CD14-positive monocyte (primary cell): ENCODE results near the gene WDFY3. TPM values are rescaled to one million over a fixed set of nuclear protein-coding genes. Genes with fewer than 3 reads are reported as not detected.
A peak's percentile ranks its signal among the peaks of the same experiment; 100 is the strongest.

Source experiments
- DNase-seq, 3 donors: peaks; one replicate each; pipeline ENCODE4 v3.0.0-alpha.2; 2011 to 2022
- H2AFZ ChIP-seq: 2 replicates; pipeline ENCODE4 v1.6.0; 2012; ENCODE audit warnings: mild to moderate bottlenecking, low read depth, low read length, inconsistent platforms; ENCODE audit not compliant: insufficient read depth, poor library complexity, severe bottlenecking
- H3K27ac ChIP-seq, 2 donors: 1 replicate in 1 of 2; 2 replicates in 1 of 2; pipeline ENCODE4 v1.5.1; 2012 to 2013; ENCODE audit warnings: low read length in 2 of 2, control low read depth in 1 of 2, inconsistent platforms in 1 of 2, low read depth in 1 of 2, mild to moderate bottlenecking in 1 of 2
- H3K27me3 ChIP-seq, 2 donors: one replicate each; pipeline versions ENCODE4 v1.6.0 to v1.6.1; 2011 to 2013; ENCODE audit warnings: low read length in 2 of 2; ENCODE audit not compliant: control insufficient read depth in 2 of 2, insufficient read depth in 2 of 2
- H3K36me3 ChIP-seq, 2 donors: replicated peaks in 1 of 2; 1 replicate in 1 of 2; 2 replicates in 1 of 2; pipeline versions ENCODE4 v1.5.1 to v1.6.1; 2012 to 2013; ENCODE audit warnings: low read length in 2 of 2, control low read depth in 1 of 2, inconsistent platforms in 1 of 2, mild to moderate bottlenecking in 1 of 2; ENCODE audit not compliant: insufficient read depth in 2 of 2, control insufficient read depth in 1 of 2
- H3K4me1 ChIP-seq, 2 donors: 1 replicate in 1 of 2; 2 replicates in 1 of 2; pipeline versions ENCODE4 v1.5.1 to v1.6.1; 2012 to 2013; ENCODE audit warnings: low read length in 2 of 2, control low read depth in 1 of 2, inconsistent platforms in 1 of 2, mild to moderate bottlenecking in 1 of 2, moderate library complexity in 1 of 2; ENCODE audit not compliant: insufficient read depth in 2 of 2, control insufficient read depth in 1 of 2
- H3K4me2 ChIP-seq: replicated peaks from 2 replicates; pipeline ENCODE3; 2012; ENCODE audit warnings: low read length, moderate library complexity, mild to moderate bottlenecking; ENCODE audit not compliant: poor library complexity, severe bottlenecking; ENCODE audit errors: extremely low read depth
- H3K4me3 ChIP-seq, 3 experiments: fragments of 200-600 bp in 1 of 3; sonication (generic) in 1 of 3; replicated peaks in 1 of 3; 1 replicate in 2 of 3; 2 replicates in 1 of 3; pipeline ENCODE4 v1.5.1; 2011 to 2013; ENCODE audit warnings: low read length in 3 of 3, mild to moderate bottlenecking in 3 of 3, control low read depth in 2 of 3, low read depth in 2 of 3, inconsistent platforms in 1 of 3, moderate library complexity in 1 of 3
- H3K79me2 ChIP-seq: 2 replicates; pipeline ENCODE4 v1.6.0; 2012; ENCODE audit warnings: mild to moderate bottlenecking, control low read depth, inconsistent platforms, low read length, moderate library complexity; ENCODE audit not compliant: insufficient read depth
- H3K9ac ChIP-seq: 2 replicates; pipeline ENCODE4 v1.6.0; 2017; ENCODE audit warnings: low read length, mild to moderate bottlenecking; ENCODE audit not compliant: insufficient read depth, poor library complexity, severe bottlenecking
- H3K9me3 ChIP-seq, 2 donors: replicated peaks in 1 of 2; 1 replicate in 1 of 2; 2 replicates in 1 of 2; pipeline versions ENCODE4 v1.5.1 to v1.6.1; 2012 to 2013; ENCODE audit warnings: low read length in 2 of 2, control low read depth in 1 of 2; ENCODE audit not compliant: control insufficient read depth in 1 of 2, insufficient read depth in 1 of 2
- H4K20me1 ChIP-seq: 2 replicates; pipeline ENCODE4 v1.6.0; 2012; ENCODE audit warnings: mild to moderate bottlenecking, low read length, control low read depth, moderate library complexity; ENCODE audit not compliant: insufficient read depth
- H3K27ac Mint-ChIP-seq, 7 donors: one replicate each; pipeline ENCODE4 v1.8.0; 2020; ENCODE audit warnings: mild to moderate bottlenecking in 7 of 7, mixed read lengths in 7 of 7, moderate library complexity in 6 of 7, inconsistent platforms in 2 of 7
- H3K27me3 Mint-ChIP-seq, 3 donors: one replicate each; pipeline ENCODE4 v1.8.0; 2021 to 2022; ENCODE audit warnings: low read depth in 3 of 3, mild to moderate bottlenecking in 3 of 3, mixed read lengths in 3 of 3, moderate library complexity in 3 of 3, inconsistent platforms in 1 of 3
- H3K36me3 Mint-ChIP-seq, 2 donors: one replicate each; pipeline ENCODE4 v1.8.0; 2020; ENCODE audit warnings: mixed read lengths in 2 of 2, inconsistent platforms in 1 of 2, mild to moderate bottlenecking in 1 of 2
- H3K4me1 Mint-ChIP-seq: one replicate; pipeline ENCODE4 v1.8.0; 2020; ENCODE audit warnings: mild to moderate bottlenecking, mixed read lengths
- H3K4me3 Mint-ChIP-seq, 2 donors: one replicate each; pipeline ENCODE4 v1.8.0; 2020; ENCODE audit warnings: mild to moderate bottlenecking in 2 of 2, mixed read lengths in 2 of 2, moderate library complexity in 1 of 2
- H3K9me3 Mint-ChIP-seq, 7 donors: one replicate each; pipeline ENCODE4 v1.8.0; 2020 to 2022; ENCODE audit warnings: mixed read lengths in 7 of 7, mild to moderate bottlenecking in 6 of 7, moderate library complexity in 6 of 7, inconsistent platforms in 2 of 7
- CTCF ChIP-seq: fragments of 200-600 bp; IDR thresholded peaks from one replicate; pipeline ENCODE4 v1.8.0; 2022; ENCODE audit warnings: antibody characterized with exemption, mild to moderate bottlenecking
- WGBS: methylation state at CpG from one replicate; pipeline ENCODE4 v1.1.5; 2013; ENCODE audit warnings: missing lambda C conversion rate; ENCODE audit not compliant: insufficient coverage; 5-methylcytosine and 5-hydroxymethylcytosine counted together
- intact Hi-C, 2 donors: fragments of 100-400 bp; cut with micrococcal nuclease; formaldehyde crosslinking; loops; one replicate each; pipeline versions ENCODE4 v1.15.0 to v1.15.1; 2023
- polyA plus RNA-seq, 3 donors: library from polyadenylated mRNA; depleted of rRNA in 1 of 3; unstranded in 2 of 3; stranded (reverse) in 1 of 3; fragments of 300-500 nt in 2 of 3; fragments of >200 nt in 1 of 3; fragmentation: Illumina TruSeq in 2 of 3; gene quantifications; 1 replicate in 2 of 3; 2 replicates in 1 of 3; pipeline ENCODE4 v1.2.3, GENCODE V29; 2012 to 2021

The WDFY3 gene
- polyA plus RNA-seq, 3 donors = 5.6 to 35.5 (median 5.9) TPM

- H3K27me3 Mint-ChIP-seq = peaks cover 3 to 6% (median 6%) of the 10 kb centered on the region in 3 donors
- Histone ChIP-seq H3K79me2 (no peaks in the 10 kb centered on the region), H3K4me1 (peaks cover 30 to 42% of the 10 kb centered on the region in 2 donors), H3K9ac (no peak overlapping the region), H3K36me3 (no peaks in the 10 kb centered on the region), H4K20me1 (no peaks in the 10 kb centered on the region), H3K27me3 (peaks cover 2 to 7% of the 10 kb centered on the region in 2 donors), H3K27ac (no peak overlapping the region), H2AFZ (no peak overlapping the region), H3K4me2 (no peak overlapping the region), H3K4me3 (no peak overlapping the region), H3K9me3 (no peaks in the 10 kb centered on the region)
- H3K4me3 Mint-ChIP-seq = no peak overlapping the region
- H3K9me3 Mint-ChIP-seq = no peaks in the 10 kb centered on the region
- no peaks in the 10 kb centered on the region for H3K36me3 Mint-ChIP-seq
- H3K27ac Mint-ChIP-seq = peak overlapping the region in 3 of 7 donors; percentile 50 to 59 (median 51)
- intact Hi-C loops = loop anchor here (5.0 kb wide), 2 partner anchors 222 to 227 kb away; no protein-coding TSS in a partner anchor
- peak in 1 of 3 donors; percentile 33 for DNase-seq
- peaks cover 31% of the 10 kb centered on the region for H3K4me1 Mint-ChIP-seq
- TF ChIP-seq CTCF = no peak
These were observed 7.4 kb upstream of the WDFY3 start for GRCh38 chr4:84973856-84974255.

- Histone ChIP-seq H3K4me2 (no peak overlapping the region), H3K79me2 (no peaks in the 10 kb centered on the region), H2AFZ (no peak overlapping the region), H3K4me1 (peaks cover 26 to 39% of the 10 kb centered on the region in 2 donors), H3K4me3 (no peak overlapping the region), H3K9me3 (no peaks in the 10 kb centered on the region), H3K36me3 (no peaks in the 10 kb centered on the region), H3K27me3 (peaks cover 4 to 8% of the 10 kb centered on the region in 2 donors), H3K9ac (no peak overlapping the region), H3K27ac (no peak overlapping the region), H4K20me1 (no peaks in the 10 kb centered on the region)
- H3K4me3 Mint-ChIP-seq = no peak overlapping the region
- TF ChIP-seq CTCF = peak; percentile 80
- DNase-seq = peak; percentile 34 to 74 (median 58)
- H3K27ac Mint-ChIP-seq = no peak overlapping the region
- H3K27me3 Mint-ChIP-seq = peaks cover 4 to 8% (median 6%) of the 10 kb centered on the region in 3 donors
- 44% methylated on average over 1 of the region's 3 CpGs for WGBS
- peaks cover 28% of the 10 kb centered on the region for H3K4me1 Mint-ChIP-seq
- intact Hi-C loops = loop anchor here (5.0 kb wide), 2 partner anchors 219 to 224 kb away; no protein-coding TSS in a partner anchor
- H3K36me3 Mint-ChIP-seq = no peaks in the 10 kb centered on the region
- no peaks in the 10 kb centered on the region for H3K9me3 Mint-ChIP-seq
These were observed 4.9 kb upstream of the WDFY3 start for GRCh38 chr4:84971319-84971932.
